GM12892 (cell line): ENCODE data around the gene LIMA1.

Experiments
- POLR2A ChIP-seq: IDR thresholded peaks from 2 replicates; pipeline ENCODE4 v1.6.1; 2011; ENCODE audit warnings: low read depth, low read length, control low read depth
- POLR2AphosphoS5 ChIP-seq: IDR thresholded peaks from 2 replicates; pipeline ENCODE4 v1.6.1; 2011; ENCODE audit warnings: low read depth, low read length, control low read depth
- TAF1 ChIP-seq: IDR thresholded peaks from 2 replicates; pipeline ENCODE4 v1.6.1; 2011; ENCODE audit warnings: low read depth, mild to moderate bottlenecking, control low read depth, low read length, borderline replicate concordance

- no peak for TF ChIP-seq POLR2A
- no peak for TF ChIP-seq POLR2AphosphoS5
- TF ChIP-seq TAF1, result no peak
These were observed 30.2 kb downstream of the LIMA1 start for GRCh38 chr12:50252977-50253602.
